Activated gamma-delta T cell (primary cell): Measurements from ENCODE around the gene CYP4A22.
"Not testable (repeated sequence)": the region's sequence is repeated elsewhere in the genome, so short reads cannot be mapped to it uniquely, and the experiment has no call there.

Source experiments
- DNase-seq: peaks from one replicate; lab custom pipeline; 2025; lab: John Stamatoyannopoulos, UW
- total RNA-seq, 2 donors: gene quantifications; one replicate each; lab custom pipeline; 2026; lab: John Stamatoyannopoulos, UW

Gene CYP4A22
- 0 to 0.05 reads per million in 2 donors for total RNA-seq

- no peak for DNase-seq
These were observed at the start of gene CYP4A22 for GRCh38 chr1:47137198-47137597. TSS of gene CYP4A22 (plus strand) at chr1:47137441. CDS start at chr1:47137486, 45 bp downstream.

GRCh38 chr1:47089356-47089755 lies 47.9 kb upstream of the CYP4A22 start:
- not testable (repeated sequence) for DNase-seq

DNA sequence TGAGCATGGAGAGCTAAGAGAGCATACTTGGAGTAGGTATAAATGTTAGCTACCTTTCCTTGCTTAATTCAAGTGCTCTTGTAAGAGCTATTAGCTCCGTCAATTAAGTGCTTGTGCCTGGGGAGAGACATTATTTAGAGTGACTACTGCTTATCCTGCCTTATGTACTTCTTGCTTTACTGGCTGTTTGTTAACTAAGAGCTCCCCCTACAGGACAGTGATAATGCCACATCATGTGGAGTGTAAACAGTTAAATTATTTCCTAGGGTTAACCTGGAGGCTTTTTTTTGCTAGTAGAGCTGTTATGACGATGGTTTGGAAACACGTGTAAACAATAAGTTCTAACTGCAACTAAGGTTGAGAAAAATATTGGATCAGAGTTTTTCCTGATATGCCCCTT lies 45.8 kb upstream of the CYP4A22 start:
- DNase-seq, result not testable (repeated sequence)

- DNase-seq, result no peak
These were observed 32.4 kb upstream of the CYP4A22 start for GRCh38 chr1:47104816-47105215.

DNA sequence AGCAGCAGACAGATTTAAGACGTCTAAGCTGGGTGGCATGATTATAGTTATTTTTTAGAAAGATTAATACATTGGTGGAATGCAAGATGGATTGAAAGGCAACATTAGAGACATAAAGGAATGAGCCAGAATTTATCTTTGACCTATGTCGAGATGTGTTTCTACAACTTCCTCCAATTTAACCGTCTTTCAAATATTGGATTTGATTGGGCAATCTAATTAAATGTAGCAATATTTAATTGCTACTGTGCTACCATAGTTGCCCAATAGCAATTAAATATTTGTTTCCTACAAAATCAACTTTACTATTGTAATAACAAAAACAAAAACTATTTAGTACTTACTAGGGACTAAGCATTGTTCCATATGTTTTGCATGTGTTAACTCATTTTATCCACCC lies 30.4 kb upstream of the CYP4A22 start:
- no peak for DNase-seq

DNA sequence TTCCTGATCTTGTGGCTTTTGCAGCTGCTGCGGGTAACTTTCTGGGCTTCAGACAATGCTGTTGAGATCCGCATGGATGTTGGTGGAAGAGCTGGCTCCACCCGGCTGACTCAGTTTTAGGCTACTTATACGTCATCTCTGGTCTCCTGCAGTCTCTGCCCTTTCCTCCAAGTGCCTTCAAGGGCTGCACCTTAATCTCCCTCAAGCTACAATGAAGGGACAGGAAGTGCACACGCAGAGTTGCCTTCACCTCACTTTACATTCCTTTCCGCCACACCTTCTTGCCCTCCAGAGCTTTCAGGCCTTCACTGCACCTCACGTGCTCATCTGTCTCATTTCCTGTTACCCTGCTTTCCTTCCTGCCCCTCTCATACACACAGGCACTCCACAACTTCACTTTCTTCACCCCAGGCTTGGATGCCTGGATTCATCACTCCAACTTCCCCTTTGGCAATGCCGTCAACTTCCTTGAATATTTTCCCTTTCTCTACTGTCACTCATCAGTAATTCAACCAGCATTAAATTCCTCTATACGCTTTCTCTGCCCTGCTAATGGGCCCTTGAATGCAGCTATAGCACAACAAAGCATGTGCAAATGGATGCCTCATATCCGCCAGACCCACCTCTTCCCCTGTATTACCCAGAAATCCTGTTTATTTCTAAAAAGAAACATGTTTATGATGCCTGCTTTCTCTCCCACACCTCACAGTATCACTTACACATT lies 29.2 kb upstream of the CYP4A22 start:
- not testable (repeated sequence) for DNase-seq

- not testable (repeated sequence) for DNase-seq
These were observed 27.8 kb upstream of the CYP4A22 start for GRCh38 chr1:47109482-47109881.

DNA sequence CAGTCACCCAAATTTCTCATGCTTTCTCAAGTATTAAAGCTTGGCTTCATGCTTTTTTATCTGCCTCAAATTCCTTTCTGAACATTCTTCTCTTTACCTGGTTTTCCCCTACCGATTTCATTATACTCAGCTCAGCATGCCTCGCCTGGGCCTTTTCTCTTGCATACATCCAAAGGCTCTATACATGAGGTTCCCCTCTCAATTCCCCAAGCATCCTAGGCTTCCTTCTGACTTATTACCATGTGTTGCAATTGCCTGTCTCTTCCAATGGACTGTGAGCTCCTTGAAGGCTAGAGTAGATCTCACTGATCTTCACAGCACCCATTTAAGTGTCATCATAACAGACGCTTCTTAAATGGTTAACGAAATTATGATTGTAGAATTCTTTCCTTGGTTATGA lies 24.1 kb upstream of the CYP4A22 start:
- no peak for DNase-seq

- not testable (repeated sequence) for DNase-seq
These were observed 16.2 kb upstream of the CYP4A22 start for GRCh38 chr1:47121039-47121438.

DNA sequence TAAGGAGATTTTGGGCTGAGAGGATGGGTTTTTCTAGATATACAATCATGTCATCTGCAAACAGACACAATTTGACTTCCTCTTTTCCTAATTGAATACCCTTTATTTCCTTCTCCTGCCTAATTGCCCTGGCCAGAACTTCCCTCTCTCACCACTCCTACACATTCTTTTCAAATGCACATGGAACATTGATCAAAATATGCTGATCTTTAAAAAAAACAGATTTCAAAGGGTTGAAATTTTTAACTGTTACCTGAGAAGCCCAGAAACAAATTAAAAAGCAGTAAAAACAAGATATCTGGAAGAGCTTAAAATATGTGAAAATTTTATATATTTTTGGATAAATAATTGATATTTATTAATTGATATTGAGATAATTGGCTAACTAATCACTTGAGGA lies 12.4 kb upstream of the CYP4A22 start:
- DNase-seq, result not testable (repeated sequence)

DNA sequence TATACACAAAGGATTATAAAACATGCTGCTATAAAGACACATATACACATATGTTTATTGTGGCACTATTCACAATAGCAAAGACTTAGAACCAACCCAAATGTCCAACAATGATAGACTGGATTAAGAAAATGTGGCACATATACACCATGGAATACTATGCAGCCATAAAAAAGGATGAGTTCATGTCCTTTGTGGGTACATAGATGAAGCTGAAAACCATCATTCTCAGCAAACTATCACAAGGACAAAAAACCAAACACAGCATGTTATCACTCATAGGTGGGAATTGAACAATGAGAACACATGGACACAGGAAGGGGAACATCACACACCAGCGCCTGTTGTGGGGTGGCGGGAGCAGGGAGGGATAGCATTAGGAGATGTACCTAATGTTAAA lies 10.2 kb upstream of the CYP4A22 start:
- not testable (repeated sequence) for DNase-seq

DNA sequence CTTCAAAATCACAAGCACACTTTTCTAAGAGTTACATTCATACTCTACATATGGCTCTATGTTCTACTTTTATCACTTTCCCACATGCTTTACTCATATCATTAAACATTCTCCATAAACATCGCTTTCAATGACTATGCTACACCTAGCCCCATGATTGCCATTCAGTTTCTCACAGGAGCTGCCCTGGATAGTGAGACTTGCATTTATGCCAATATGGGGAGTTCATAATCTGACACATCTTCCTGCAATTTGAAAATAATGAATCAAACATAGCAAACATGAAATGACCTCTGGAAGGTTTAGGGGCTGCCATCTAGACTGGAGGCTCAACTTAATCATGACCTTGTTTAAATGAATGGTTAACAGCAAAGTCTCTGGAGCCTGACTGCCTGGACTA lies 9.0 kb upstream of the CYP4A22 start:
- DNase-seq, result no peak

- not testable (repeated sequence) for DNase-seq
These were observed 8.4 kb upstream of the CYP4A22 start for GRCh38 chr1:47128854-47129253.

GRCh38 chr1:47129489-47130230 lies 7.6 kb upstream of the CYP4A22 start:
- DNase-seq, result not testable (repeated sequence)

GRCh38 chr1:47132665-47133064 lies 4.6 kb upstream of the CYP4A22 start:
- DNase-seq, result not testable (repeated sequence)

- no peak for DNase-seq
These were observed 829 bp downstream of the CYP4A22 start for GRCh38 chr1:47137925-47138615.

DNA sequence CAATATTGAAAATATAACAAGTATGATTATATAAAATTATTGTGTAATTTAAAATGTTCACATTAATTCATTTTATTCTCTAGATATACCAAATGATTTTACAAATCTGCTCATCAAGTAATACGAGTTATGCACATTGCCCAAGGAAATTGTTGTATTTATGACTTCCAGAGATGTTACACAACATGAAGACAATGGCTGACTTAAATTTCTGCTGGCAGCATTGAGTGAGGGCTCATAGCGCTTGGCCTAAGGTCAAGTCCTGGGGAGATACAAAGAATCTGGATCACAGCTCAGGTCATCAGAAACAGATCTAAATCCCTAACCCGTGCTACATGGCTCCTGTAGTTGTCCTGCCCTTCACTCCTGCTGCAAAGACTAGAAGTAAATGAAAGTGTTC lies 3.1 kb downstream of the CYP4A22 start:
- DNase-seq, result not testable (repeated sequence)

GRCh38 chr1:47143654-47144053 lies 6.4 kb downstream of the CYP4A22 start:
- not testable (repeated sequence) for DNase-seq

DNA sequence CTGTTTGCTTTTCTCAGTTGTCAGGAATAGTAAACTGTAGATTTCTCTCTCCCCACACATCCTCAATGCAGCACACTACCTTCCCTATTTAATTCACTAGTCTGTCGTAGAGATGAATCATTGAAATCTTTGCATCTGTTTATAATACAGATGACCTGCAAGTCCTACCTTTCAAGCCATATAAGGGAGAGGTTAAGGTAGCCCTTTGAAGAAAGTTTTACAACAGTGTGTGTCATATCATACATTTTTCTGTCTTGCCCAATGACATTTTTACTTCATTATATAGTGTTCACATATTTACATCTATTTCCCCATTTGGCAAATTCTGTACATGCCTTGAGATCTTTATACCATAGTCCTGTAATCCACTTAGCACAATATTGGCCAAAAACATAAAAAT lies 9.3 kb downstream of the CYP4A22 start:
- DNase-seq, result not testable (repeated sequence)

DNA sequence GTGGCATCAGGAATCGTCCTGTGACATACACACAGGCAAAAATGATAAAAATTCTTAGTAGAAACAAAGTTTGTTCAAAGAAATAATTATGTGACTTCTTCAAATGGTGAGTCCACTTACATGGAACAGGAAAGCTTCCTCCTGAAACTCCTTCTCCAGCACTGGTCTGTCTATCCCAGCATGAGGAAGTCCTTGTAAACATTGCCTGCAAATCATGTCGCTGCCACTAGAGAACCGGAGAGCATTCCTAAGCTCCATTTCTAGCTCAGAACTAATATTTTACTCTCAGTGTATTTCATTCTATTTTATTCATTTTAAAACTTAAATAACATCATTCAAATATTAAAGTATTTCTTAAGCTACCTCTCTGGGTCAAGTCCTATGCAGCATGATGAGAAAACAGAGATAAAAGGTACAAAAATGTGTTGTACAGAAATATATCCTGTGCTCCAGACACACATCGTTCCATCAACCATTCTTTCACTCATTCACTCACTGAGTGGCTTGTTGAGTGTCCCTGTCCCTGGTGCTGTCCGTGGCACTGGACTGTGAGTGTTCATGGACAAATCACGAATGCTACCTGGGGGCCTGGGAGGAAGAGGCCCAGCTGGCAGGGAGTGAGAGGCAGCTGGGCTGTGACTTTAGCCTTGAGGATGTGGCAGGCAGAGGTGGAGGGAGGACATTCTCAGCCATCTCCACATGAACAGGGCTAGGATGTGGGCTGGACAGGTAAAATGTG lies 10.0 kb downstream of the CYP4A22 start:
- no peak for DNase-seq

DNA sequence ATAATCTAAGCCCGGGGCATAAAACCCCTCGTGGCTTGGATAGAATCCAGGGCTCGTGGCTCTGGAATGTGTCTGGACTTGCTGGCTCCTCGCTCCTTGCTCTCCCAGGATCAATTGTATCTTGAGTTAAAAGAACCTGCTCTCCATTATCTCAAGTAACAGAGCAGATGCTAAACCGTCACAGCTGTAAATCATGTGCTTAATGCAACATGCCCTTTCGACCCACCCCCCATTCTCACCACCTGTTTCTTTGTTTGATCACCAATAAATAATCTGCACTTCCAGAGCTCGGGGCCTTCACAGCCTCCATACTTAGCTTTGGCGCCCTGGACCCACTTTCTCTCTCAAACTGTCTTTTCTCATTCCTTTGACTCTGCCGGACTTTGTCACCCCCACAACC lies 11.9 kb downstream of the CYP4A22 start:
- DNase-seq, result not testable (repeated sequence)

DNA sequence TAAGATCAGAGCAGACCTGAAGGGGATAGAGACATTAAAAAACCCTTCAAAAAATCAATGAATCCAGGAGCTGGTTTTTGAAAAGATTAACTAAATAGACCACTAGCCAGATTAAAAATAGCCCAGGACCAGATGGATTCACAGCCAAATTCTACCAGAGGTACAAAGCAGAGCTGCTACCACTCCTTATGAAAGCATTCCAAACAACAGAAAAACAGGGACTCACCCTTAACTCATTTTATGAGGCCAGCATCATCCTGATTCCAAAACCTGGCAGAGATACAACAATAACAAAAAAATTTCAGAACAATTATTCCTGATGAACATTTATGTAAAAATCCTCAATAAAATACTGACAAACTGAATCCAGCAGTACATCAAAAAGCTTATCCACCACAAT lies 19.2 kb downstream of the CYP4A22 start:
- DNase-seq, result not testable (repeated sequence)
